Nephron progenitor cell (in vitro differentiated cells): Measurements from ENCODE around the gene CEP97.

Source experiments
- DNase-seq: peaks from one replicate; pipeline ENCODE4 v3.0.0; 2021
- H3K27ac Mint-ChIP-seq: 2 replicates; pipeline ENCODE4 v1.8.0; 2021; ENCODE audit warnings: mild to moderate bottlenecking, moderate library complexity, mixed read lengths
- H3K27me3 Mint-ChIP-seq: 2 replicates; pipeline ENCODE4 v1.8.0; 2021; ENCODE audit warnings: mild to moderate bottlenecking, low read depth, mixed read lengths; ENCODE audit not compliant: poor library complexity
- H3K36me3 Mint-ChIP-seq: 2 replicates; pipeline ENCODE4 v1.8.0; 2021; ENCODE audit warnings: low read depth, mixed read lengths
- H3K4me1 Mint-ChIP-seq: 2 replicates; pipeline ENCODE4 v1.8.0; 2021; ENCODE audit warnings: mixed read lengths
- H3K4me3 Mint-ChIP-seq: 2 replicates; pipeline ENCODE4 v1.8.0; 2021; ENCODE audit warnings: mild to moderate bottlenecking, moderate library complexity, mixed read lengths
- H3K9me3 Mint-ChIP-seq: 2 replicates; pipeline ENCODE4 v1.8.0; 2021; ENCODE audit warnings: mild to moderate bottlenecking, moderate library complexity, mixed read lengths
- TF ChIP-seq, protein P1 (sequence below): fragments of 200-600 bp; sonication (generic); IDR thresholded peaks from 2 replicates; pipeline ENCODE4 v1.5.0; 2021; ENCODE audit warnings: antibody characterized with exemption

Gene CEP97

DNA sequence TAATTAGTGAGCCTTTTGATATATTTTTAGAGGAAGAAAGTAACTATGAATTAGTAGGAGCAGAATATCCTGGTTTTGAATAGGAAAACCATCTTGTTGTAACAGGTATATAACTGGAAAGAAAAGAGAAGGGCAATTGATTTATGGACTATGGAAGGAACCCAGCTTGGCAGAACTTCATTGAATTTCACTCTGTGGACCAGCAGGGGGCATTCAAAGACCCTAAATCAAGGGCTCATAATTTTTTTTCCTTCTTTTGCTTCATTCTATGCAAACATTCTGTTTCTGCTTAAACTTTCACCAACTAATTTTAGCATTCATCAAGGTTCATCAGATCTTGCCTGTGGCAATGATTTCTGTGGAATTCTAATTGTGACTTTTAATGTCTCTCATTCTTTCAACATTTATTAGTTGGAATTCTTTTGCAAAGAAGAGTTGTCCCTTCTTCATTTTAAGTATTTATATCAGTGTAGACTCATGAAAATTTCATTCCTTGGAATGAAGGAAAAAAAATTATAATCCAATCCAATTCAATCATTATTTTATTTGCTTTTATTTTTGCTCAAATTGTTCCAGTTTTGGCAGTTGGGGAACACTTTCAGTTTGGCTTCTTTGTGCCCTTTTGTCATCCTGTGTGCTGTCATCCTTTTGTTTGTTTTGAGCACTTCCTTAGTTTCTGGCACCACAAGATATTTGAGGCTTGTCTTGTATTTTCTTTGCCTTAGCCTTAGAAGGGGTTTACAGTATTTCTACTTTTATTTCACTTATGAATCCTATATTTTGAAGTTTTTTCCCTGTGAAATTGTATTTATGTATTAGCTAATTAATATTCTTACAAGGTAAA is 85.0 kb downstream of the CEP97 start:
- no peaks in the 10 kb centered on the region for H3K36me3 Mint-ChIP-seq
- H3K9me3 Mint-ChIP-seq: no peaks in the 10 kb centered on the region
- H3K4me1 Mint-ChIP-seq: peaks cover 28% of the 10 kb centered on the region
- peak; percentile 28 for DNase-seq
- TF ChIP-seq, protein P1, sequence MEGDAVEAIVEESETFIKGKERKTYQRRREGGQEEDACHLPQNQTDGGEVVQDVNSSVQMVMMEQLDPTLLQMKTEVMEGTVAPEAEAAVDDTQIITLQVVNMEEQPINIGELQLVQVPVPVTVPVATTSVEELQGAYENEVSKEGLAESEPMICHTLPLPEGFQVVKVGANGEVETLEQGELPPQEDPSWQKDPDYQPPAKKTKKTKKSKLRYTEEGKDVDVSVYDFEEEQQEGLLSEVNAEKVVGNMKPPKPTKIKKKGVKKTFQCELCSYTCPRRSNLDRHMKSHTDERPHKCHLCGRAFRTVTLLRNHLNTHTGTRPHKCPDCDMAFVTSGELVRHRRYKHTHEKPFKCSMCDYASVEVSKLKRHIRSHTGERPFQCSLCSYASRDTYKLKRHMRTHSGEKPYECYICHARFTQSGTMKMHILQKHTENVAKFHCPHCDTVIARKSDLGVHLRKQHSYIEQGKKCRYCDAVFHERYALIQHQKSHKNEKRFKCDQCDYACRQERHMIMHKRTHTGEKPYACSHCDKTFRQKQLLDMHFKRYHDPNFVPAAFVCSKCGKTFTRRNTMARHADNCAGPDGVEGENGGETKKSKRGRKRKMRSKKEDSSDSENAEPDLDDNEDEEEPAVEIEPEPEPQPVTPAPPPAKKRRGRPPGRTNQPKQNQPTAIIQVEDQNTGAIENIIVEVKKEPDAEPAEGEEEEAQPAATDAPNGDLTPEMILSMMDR: peak; percentile 76
- no peak overlapping the region for H3K4me3 Mint-ChIP-seq
- H3K27me3 Mint-ChIP-seq: no peaks in the 10 kb centered on the region
- H3K27ac Mint-ChIP-seq: no peak overlapping the region

DNA sequence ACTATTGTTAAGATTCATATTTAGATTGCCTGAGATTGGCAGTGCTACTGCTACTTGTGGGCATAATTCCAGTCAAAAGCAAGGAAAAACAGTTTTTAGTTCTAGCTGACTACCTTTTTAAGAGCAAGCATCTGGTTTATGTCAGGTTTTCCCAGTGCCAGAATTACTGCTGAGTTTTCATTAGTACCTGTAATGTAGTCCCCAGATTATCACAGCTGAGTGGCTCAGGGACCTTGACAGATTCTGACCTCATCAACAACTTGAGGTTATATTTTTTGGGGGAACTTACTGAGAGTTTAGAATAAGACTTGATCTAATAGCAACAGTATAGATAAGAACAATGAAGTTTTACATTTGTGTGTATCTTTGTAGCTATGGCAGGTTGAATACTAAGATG is 85.6 kb downstream of the CEP97 start:
- peaks cover 32% of the 10 kb centered on the region for H3K4me1 Mint-ChIP-seq
- TF ChIP-seq, protein P1: no peak
- H3K4me3 Mint-ChIP-seq: no peak overlapping the region
- no peak overlapping the region for H3K27ac Mint-ChIP-seq
- H3K36me3 Mint-ChIP-seq: no peaks in the 10 kb centered on the region
- no peak for DNase-seq
- no peaks in the 10 kb centered on the region for H3K9me3 Mint-ChIP-seq
- peaks cover 3% of the 10 kb centered on the region for H3K27me3 Mint-ChIP-seq

DNA sequence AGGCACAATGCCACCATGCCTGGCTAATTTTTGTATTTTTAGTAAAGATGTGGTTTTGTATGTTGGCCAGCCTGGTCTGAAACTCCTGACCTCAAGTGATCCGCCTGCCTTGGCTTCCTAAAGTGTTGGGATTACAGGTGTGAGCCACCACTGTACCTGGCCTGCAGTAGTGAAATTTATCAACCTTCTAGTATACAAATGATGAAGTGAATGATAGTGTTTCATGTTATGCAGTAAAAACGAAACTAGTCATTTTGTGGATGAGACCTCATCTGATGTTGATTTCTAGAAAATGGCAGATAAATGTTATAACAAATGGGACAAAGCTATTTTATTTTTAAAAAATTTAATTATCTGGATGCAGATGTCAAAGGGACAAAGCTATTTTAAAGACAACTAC is 87.5 kb downstream of the CEP97 start:
- Mint-ChIP-seq H3K4me3 (no peak overlapping the region), H3K4me1 (peaks cover 42% of the 10 kb centered on the region), H3K27me3 (peaks cover 3% of the 10 kb centered on the region), H3K36me3 (peaks cover 3% of the 10 kb centered on the region), H3K27ac (no peak overlapping the region), H3K9me3 (no peaks in the 10 kb centered on the region)
- TF ChIP-seq, protein P1: no peak
- no peak for DNase-seq

DNA sequence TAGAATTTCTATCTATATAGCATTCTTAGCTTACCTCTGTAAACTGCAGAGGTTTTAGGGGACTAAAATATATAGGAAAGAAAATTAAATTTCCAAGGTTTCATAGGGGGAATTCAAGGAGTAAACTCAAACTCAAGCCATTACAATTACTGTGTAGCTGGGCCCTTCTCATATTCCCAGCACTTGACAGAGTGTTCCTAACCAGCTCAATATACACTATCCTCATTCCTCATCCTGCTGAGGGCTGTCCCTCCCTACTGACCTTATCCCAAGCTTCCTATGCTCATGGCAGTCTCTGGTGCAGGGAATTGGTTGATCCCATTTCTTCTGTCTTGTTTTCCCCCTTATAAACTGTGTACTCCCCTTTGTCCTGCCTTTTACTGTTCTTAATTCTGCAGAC is 88.5 kb downstream of the CEP97 start:
- peaks cover 3% of the 10 kb centered on the region for H3K27me3 Mint-ChIP-seq
- TF ChIP-seq, protein P1: no peak
- H3K36me3 Mint-ChIP-seq: peaks cover 3% of the 10 kb centered on the region
- H3K4me3 Mint-ChIP-seq: no peak overlapping the region
- no peaks in the 10 kb centered on the region for H3K9me3 Mint-ChIP-seq
- DNase-seq: no peak
- H3K4me1 Mint-ChIP-seq: peaks cover 42% of the 10 kb centered on the region
- H3K27ac Mint-ChIP-seq: no peak overlapping the region

DNA sequence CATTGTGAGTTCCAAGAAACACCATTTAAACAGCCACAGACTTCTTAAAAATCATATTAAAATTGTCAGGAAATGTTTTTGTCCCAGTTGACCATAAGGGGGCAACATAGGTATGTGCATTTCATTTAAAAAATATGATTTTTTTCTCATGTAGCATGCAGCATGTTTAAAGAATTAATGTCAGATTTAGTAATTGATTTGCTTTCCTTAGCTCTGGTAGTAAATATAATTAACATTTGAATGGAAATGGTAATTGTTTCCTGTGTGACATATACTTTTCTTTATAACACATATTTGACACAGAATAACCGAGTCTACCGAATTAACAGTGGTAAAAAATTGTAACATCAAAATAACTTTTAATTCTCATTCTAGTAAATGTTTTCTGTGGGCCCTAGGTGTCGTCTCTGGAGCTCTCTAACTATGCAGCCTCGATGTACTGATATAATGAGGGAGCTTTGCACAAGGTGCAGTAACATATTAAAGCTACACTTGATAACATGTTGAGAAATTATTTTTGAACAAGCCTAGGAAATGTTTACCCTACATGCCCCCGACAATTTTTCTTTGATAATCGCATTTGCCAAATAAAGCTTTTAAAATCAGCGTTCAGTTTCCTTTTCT is 89.5 kb downstream of the CEP97 start:
- peaks cover 40% of the 10 kb centered on the region for H3K4me1 Mint-ChIP-seq
- DNase-seq: no peak
- H3K27me3 Mint-ChIP-seq: peaks cover 3% of the 10 kb centered on the region
- no peak overlapping the region for H3K4me3 Mint-ChIP-seq
- TF ChIP-seq, protein P1: peak; percentile 52
- H3K9me3 Mint-ChIP-seq: no peaks in the 10 kb centered on the region
- no peak overlapping the region for H3K27ac Mint-ChIP-seq
- peaks cover 3% of the 10 kb centered on the region for H3K36me3 Mint-ChIP-seq
